ENCODE results near the gene SYNPO2L. TPM values are rescaled to one million over a fixed set of nuclear protein-coding genes. Genes with fewer than 3 reads are reported as not detected.
"Not testable (repeated sequence)": the region's sequence is repeated elsewhere in the genome, so short reads cannot be mapped to it uniquely, and the experiment has no call there.

SYNPO2L gene
- total and polyA plus RNA-seq, 9 of the 15 experiments (the other 6 are each of a cell fraction or from before 2014, with no cell fraction given): 0.03 to 0.07 TPM; not detected in 7

GRCh38 chr10:73697675-73698159 lies 41.9 kb upstream of the SYNPO2L start, which contains the start of gene AGAP5:
AGAP5 (minus strand) TSS chr10:73698109; CDS start chr10:73697755, 354 bp downstream.
- WGBS (ENCODE audit: insufficient coverage, low coverage, missing lambda C conversion rate): 82% methylated on average over 14 of the region's 16 CpGs
- intact Hi-C loops (cut with micrococcal nuclease); H3K4me2 ChIP-seq (ENCODE audit: insufficient read depth, low read length); in situ Hi-C loops (cut with MboI); H3K79me2 ChIP-seq (ENCODE audit: control insufficient read depth, insufficient read depth, low read length); H3K27ac ChIP-seq (ENCODE audit: extremely low read depth, low read depth, low read length); H3K4me1 ChIP-seq (replicated peaks in 1 of 2; ENCODE audit: control insufficient read depth in 2 of 2, insufficient read depth in 2 of 2, low read length in 2 of 2); BruUV-seq (replicated peaks); H3K9me3 ChIP-seq (replicated peaks; ENCODE audit: control insufficient read depth, insufficient read depth, low read depth, low read length); ATAC-seq; H3K9me1 ChIP-seq (ENCODE audit: control insufficient read depth, insufficient read depth, low read length); POLR2A ChIA-PET; H3K36me3 ChIP-seq (ENCODE audit: control insufficient read depth, insufficient read depth, low read length); H3K9ac ChIP-seq (ENCODE audit: insufficient read depth in 1 of 2, low read depth in 2 of 2, low read length in 2 of 2); H3K4me3 ChIP-seq; H3K27me3 ChIP-seq (ENCODE audit: control insufficient read depth in 2 of 2, insufficient read depth in 2 of 2, low read length in 2 of 2); H2AFZ ChIP-seq (ENCODE audit: low read depth, low read length); DNase-seq (ENCODE audit: extremely low read depth in 1 of 4, low spot score in 3 of 4); FAIRE-seq; H4K20me1 ChIP-seq (replicated peaks; ENCODE audit: control insufficient read depth, insufficient read depth, low read length); CTCF ChIA-PET (ENCODE audit: low intra/inter-chr PET ratio): not testable (repeated sequence)
- TF ChIP-seq POLR2G (IDR thresholded peaks at IDR 0.05; ENCODE audit: low read depth, low read length): 0 out of 2 replicates have a peak, but pooled peaks have one; percentile 32

DNA sequence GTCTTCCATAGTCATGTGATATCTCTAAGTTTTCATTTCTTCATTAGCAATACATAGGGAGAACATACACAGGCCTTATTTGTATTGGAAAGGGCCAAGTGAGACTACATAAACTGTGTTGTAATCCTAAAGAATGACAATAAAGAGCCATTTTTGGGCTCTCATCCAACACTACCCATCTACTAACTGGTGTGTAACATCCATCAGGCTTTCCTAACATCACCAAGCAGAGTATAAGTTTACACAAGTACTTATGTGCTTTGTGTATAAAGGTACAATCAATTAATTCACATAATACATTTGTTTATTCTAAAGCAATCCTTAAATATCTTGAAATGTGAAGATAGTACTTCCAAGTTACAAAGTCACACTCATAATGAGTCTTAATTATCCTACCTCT lies 39.5 kb upstream of the SYNPO2L start:
- BruUV-seq (replicated peaks); in situ Hi-C loops (cut with MboI); intact Hi-C loops (cut with micrococcal nuclease); H3K4me1 ChIP-seq (replicated peaks in 1 of 2; ENCODE audit: control insufficient read depth in 2 of 2, insufficient read depth in 2 of 2, low read length in 2 of 2); H3K36me3 ChIP-seq (ENCODE audit: control insufficient read depth, insufficient read depth, low read length); H3K4me2 ChIP-seq (ENCODE audit: insufficient read depth, low read length); ATAC-seq; H4K20me1 ChIP-seq (replicated peaks; ENCODE audit: control insufficient read depth, insufficient read depth, low read length); H3K9ac ChIP-seq (ENCODE audit: insufficient read depth in 1 of 2, low read depth in 2 of 2, low read length in 2 of 2); H3K9me1 ChIP-seq (ENCODE audit: control insufficient read depth, insufficient read depth, low read length); H3K27me3 ChIP-seq (ENCODE audit: control insufficient read depth in 2 of 2, insufficient read depth in 2 of 2, low read length in 2 of 2); H3K27ac ChIP-seq (ENCODE audit: extremely low read depth, low read depth, low read length); FAIRE-seq; H2AFZ ChIP-seq (ENCODE audit: low read depth, low read length); H3K4me3 ChIP-seq; H3K79me2 ChIP-seq (ENCODE audit: control insufficient read depth, insufficient read depth, low read length); H3K9me3 ChIP-seq (replicated peaks; ENCODE audit: control insufficient read depth, insufficient read depth, low read depth, low read length); DNase-seq (ENCODE audit: extremely low read depth in 1 of 4, low spot score in 3 of 4); CTCF ChIA-PET (ENCODE audit: low intra/inter-chr PET ratio): not testable (repeated sequence)
- POLR2A ChIA-PET: interaction anchor here (0.6 kb wide), 1 partner anchor 264 kb away, joined by 4 read pairs; no protein-coding TSS in a partner anchor

- H3K36me3 ChIP-seq (ENCODE audit: control insufficient read depth, insufficient read depth, low read length); H4K20me1 ChIP-seq (replicated peaks; ENCODE audit: control insufficient read depth, insufficient read depth, low read length); H2AFZ ChIP-seq (ENCODE audit: low read depth, low read length); H3K27ac ChIP-seq (ENCODE audit: extremely low read depth, low read depth, low read length); intact Hi-C loops (cut with micrococcal nuclease); H3K9me3 ChIP-seq (replicated peaks; ENCODE audit: control insufficient read depth, insufficient read depth, low read depth, low read length); H3K27me3 ChIP-seq (ENCODE audit: control insufficient read depth in 2 of 2, insufficient read depth in 2 of 2, low read length in 2 of 2); CTCF ChIA-PET (ENCODE audit: low intra/inter-chr PET ratio); DNase-seq (ENCODE audit: extremely low read depth in 1 of 4, low spot score in 3 of 4); POLR2A ChIA-PET; H3K4me3 ChIP-seq; H3K9ac ChIP-seq (ENCODE audit: insufficient read depth in 1 of 2, low read depth in 2 of 2, low read length in 2 of 2); H3K9me1 ChIP-seq (ENCODE audit: control insufficient read depth, insufficient read depth, low read length); H3K4me1 ChIP-seq (replicated peaks in 1 of 2; ENCODE audit: control insufficient read depth in 2 of 2, insufficient read depth in 2 of 2, low read length in 2 of 2); H3K79me2 ChIP-seq (ENCODE audit: control insufficient read depth, insufficient read depth, low read length); H3K4me2 ChIP-seq (ENCODE audit: insufficient read depth, low read length); ATAC-seq; BruUV-seq (replicated peaks); FAIRE-seq; in situ Hi-C loops (cut with MboI): not testable (repeated sequence)
- WGBS (ENCODE audit: insufficient coverage, low coverage, missing lambda C conversion rate): 84% methylated on average over 6 of the region's 6 CpGs
Measured at GRCh38 chr10:73690755-73691154, 34.9 kb upstream of the SYNPO2L start.

DNA sequence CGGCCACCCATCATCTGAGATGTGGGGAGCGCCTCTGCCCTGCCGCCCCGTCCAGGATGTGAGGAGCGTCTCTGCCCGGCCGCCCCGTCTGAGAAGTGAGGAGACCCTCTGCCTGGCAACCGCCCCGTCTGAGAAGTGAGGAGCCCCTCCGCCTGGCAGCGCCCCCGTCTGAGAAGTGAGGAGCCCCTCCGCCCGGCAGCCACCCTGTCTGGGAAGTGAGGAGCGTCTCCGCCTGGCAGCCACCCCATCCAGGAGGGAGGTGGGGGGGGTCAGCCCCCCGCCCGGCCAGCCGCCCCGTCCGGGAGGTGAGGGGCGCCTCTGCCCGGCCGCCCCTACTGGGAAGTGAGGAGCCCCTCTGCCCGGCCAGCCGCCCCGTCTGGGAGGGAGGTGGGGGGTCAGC lies 33.8 kb upstream of the SYNPO2L start:
- H3K4me1 ChIP-seq (replicated peaks in 1 of 2; ENCODE audit: control insufficient read depth in 2 of 2, insufficient read depth in 2 of 2, low read length in 2 of 2); CTCF ChIA-PET (ENCODE audit: low intra/inter-chr PET ratio); H3K9me1 ChIP-seq (ENCODE audit: control insufficient read depth, insufficient read depth, low read length); H2AFZ ChIP-seq (ENCODE audit: low read depth, low read length); DNase-seq (ENCODE audit: extremely low read depth in 1 of 4, low spot score in 3 of 4); H3K79me2 ChIP-seq (ENCODE audit: control insufficient read depth, insufficient read depth, low read length); H3K27ac ChIP-seq (ENCODE audit: extremely low read depth, low read depth, low read length); intact Hi-C loops (cut with micrococcal nuclease); H3K4me3 ChIP-seq; in situ Hi-C loops (cut with MboI); H3K27me3 ChIP-seq (ENCODE audit: control insufficient read depth in 2 of 2, insufficient read depth in 2 of 2, low read length in 2 of 2); H3K9me3 ChIP-seq (replicated peaks; ENCODE audit: control insufficient read depth, insufficient read depth, low read depth, low read length); H4K20me1 ChIP-seq (replicated peaks; ENCODE audit: control insufficient read depth, insufficient read depth, low read length); H3K9ac ChIP-seq (ENCODE audit: insufficient read depth in 1 of 2, low read depth in 2 of 2, low read length in 2 of 2); H3K4me2 ChIP-seq (ENCODE audit: insufficient read depth, low read length); ATAC-seq; FAIRE-seq; H3K36me3 ChIP-seq (ENCODE audit: control insufficient read depth, insufficient read depth, low read length); BruUV-seq (replicated peaks); POLR2A ChIA-PET: not testable (repeated sequence)
- 81% methylated on average over 3 of the region's 28 CpGs for WGBS (ENCODE audit: insufficient coverage, low coverage, missing lambda C conversion rate)
